Left ventricle myocardium superior (tissue), 1 donor: ENCODE results near the gene GPAM. TPM values are rescaled to one million over a fixed set of nuclear protein-coding genes. Genes with fewer than 3 reads are reported as not detected.
"Not testable (repeated sequence)": the region's sequence is repeated elsewhere in the genome, so short reads cannot be mapped to it uniquely, and the experiment has no call there.

Experiments
- ATAC-seq: fragments of 200-7000 bp; cut with Tn5 transposase; one replicate; pipeline ENCODE4 v1.9.1; 2020; ENCODE audit warnings: mild to moderate bottlenecking, moderate library complexity
- DNase-seq: peaks from one replicate; pipeline ENCODE4 v3.0.0-alpha.2; 2020
- intact Hi-C: fragments of 100-400 bp; cut with micrococcal nuclease; formaldehyde crosslinking; loops from one replicate; pipeline ENCODE4 v1.11.0; 2022
- total RNA-seq: library from RNA; stranded (reverse); fragmentation: NEBNext Ultra II Directional; extraction: Animal tissue kit (Norgen Biotek cat#: 25700); gene quantifications from one replicate; pipeline ENCODE4 v1.2.1, GENCODE V29; 2021
- donor health status: DM: no; HTN: yes; CAD: no; lungs with severe emphysema.

The GPAM gene
- total RNA-seq, 1 donor from 2014 or later: 25.0 TPM

GRCh38 chr10:112145263-112145662 is 38.3 kb downstream of the GPAM start:
- intact Hi-C loops: no loop called here
- ATAC-seq (no peak), DNase-seq (no peak)

- DNase-seq (no peak), ATAC-seq (no peak)
- intact Hi-C loops: no loop called here
Measured at GRCh38 chr10:112143420-112143819, 40.1 kb downstream of the GPAM start.

GRCh38 chr10:112141292-112141691 is 42.3 kb downstream of the GPAM start:
- ATAC-seq: no peak
- intact Hi-C loops: no loop called here

GRCh38 chr10:112140110-112140970 is 43.2 kb downstream of the GPAM start:
- DNase-seq: peak; percentile 50
- intact Hi-C loops: no loop called here

More at GRCh38 chr10:112141292-112141691, 42.3 kb downstream of the GPAM start:
- DNase-seq: no peak

GRCh38 chr10:112139176-112139575 is 44.4 kb downstream of the GPAM start:
- intact Hi-C loops: no loop called here
- no peak for ATAC-seq
- DNase-seq: no peak

More at GRCh38 chr10:112140110-112140970, 43.2 kb downstream of the GPAM start:
- peak; percentile 59 for ATAC-seq

- peak; percentile 82 for DNase-seq
- peak; percentile 78 for ATAC-seq
- intact Hi-C loops: no loop called here
Measured at GRCh38 chr10:112137154-112137987, 46.2 kb downstream of the GPAM start.

GRCh38 chr10:112136486-112137153 is 46.9 kb downstream of the GPAM start:
- intact Hi-C loops: no loop called here
- ATAC-seq (peak; percentile 16), DNase-seq (no peak)

- ATAC-seq (no peak), DNase-seq (no peak)
- intact Hi-C loops: no loop called here
Measured at GRCh38 chr10:112135604-112136003, 48.0 kb downstream of the GPAM start.

GRCh38 chr10:112132435-112132834 is 51.1 kb downstream of the GPAM start:
- intact Hi-C loops: no loop called here
- DNase-seq (no peak), ATAC-seq (no peak)

GRCh38 chr10:112131996-112132395 is 51.6 kb downstream of the GPAM start:
- ATAC-seq (peak; percentile 66), DNase-seq (no peak)
- intact Hi-C loops: no loop called here

- ATAC-seq: no peak
- no peak for DNase-seq
- intact Hi-C loops: no loop called here
Measured at GRCh38 chr10:112131346-112131745, 52.2 kb downstream of the GPAM start.

GRCh38 chr10:112126901-112127300 is 56.7 kb downstream of the GPAM start:
- DNase-seq (no peak), ATAC-seq (no peak)
- intact Hi-C loops: no loop called here

- ATAC-seq (no peak), DNase-seq (no peak)
- intact Hi-C loops: no loop called here
Measured at GRCh38 chr10:112126172-112126571, 57.4 kb downstream of the GPAM start.

GRCh38 chr10:112124866-112125265 is 58.7 kb downstream of the GPAM start:
- ATAC-seq (no peak), DNase-seq (no peak)
- intact Hi-C loops: no loop called here

GRCh38 chr10:112122827-112123226 is 60.7 kb downstream of the GPAM start:
- DNase-seq (no peak), ATAC-seq (peak; percentile 50)
- intact Hi-C loops: no loop called here

GRCh38 chr10:112120491-112120890 is 63.1 kb downstream of the GPAM start:
- ATAC-seq: no peak

GRCh38 chr10:112115781-112116385 is 67.7 kb downstream of the GPAM start:
- ATAC-seq (peak; percentile 29), DNase-seq (no peak)
- intact Hi-C loops: no loop called here

More at GRCh38 chr10:112120491-112120890, 63.1 kb downstream of the GPAM start:
- intact Hi-C loops: no loop called here
- DNase-seq: no peak

GRCh38 chr10:112109779-112110178 is 73.8 kb downstream of the GPAM start:
- DNase-seq, intact Hi-C loops, ATAC-seq: not testable (repeated sequence)
